Measurements from ENCODE around the gene ZBTB20.

The ZBTB20 gene

DNA sequence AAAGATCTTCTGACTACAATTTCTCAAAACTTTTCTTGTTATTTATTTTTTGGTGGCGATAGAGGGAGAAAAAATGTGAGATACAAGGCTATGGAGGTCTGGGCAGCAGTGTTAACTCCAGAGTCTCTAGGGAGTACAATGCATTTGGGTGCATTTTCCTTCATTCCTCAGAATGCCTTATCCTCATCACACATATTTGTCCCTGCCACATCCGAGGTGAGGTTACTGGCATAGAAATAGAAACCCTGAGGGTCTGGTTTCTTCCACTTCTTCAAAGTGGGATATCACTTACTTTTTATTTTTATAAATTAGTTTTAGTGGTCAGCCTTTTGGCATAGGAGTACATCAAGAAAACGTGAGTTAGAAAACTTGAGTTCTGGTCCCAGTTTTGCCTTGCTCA, 702.9 kb downstream of the ZBTB20 start:
- DNase-seq (ENCODE audit: low spot score), result no peak

DNA sequence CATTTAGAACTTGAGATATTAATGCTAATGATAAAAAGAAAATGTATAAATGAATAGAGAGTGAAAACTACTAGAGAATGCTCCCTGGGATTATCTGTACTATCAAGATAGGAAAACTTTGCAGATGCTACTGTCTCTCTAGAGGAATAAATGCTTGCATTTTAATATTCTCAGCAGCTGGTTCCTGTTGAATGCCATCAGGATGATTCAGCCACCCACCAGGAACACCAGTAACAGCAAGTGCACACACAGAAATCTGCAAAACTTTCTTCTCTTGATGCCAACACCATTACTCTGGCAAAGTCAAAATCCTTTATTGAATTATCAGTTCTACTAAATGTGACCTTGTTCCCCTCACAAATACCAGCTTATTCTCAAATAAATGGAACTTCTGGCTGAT, 704.8 kb downstream of the ZBTB20 start:
- no peak for DNase-seq (ENCODE audit: low spot score)

DNA sequence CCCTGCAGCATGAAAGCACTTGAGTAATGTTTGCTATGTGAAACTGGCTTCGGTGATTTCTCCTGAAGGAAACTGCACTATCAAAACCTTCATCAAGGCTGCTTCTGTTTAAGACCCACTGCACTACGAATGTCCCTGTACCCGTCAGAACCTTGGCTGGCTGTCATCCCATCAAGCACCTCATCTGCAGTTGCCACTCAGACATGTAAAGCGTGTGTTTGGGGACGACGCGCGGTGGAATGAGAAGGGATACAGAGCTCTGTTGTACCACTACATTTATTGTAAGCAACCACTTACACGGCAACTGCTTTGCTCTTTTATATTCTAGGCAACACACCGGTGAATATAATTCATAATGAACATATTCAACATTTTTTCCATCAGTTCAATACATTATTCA, 705.7 kb downstream of the ZBTB20 start:
- no peak for DNase-seq (ENCODE audit: low spot score)

DNA sequence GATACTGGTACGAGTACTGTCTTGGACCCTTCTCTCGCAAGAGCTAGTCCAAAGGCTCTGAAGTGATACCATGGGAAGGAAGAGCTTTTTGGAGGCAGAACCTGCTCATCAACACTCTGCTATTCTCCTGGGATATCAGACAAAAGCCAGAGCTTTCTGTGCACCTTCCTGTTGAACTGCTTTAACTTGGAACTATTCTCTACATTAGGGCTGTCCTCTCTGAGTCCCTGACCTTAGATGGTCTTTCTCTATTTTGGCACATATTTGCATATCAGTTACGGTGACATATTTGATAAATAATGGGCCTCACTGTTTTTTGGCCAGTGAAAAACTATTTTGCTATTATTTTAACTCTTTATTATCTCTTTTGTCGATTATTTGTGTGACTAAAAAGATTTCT, 706.4 kb downstream of the ZBTB20 start:
- DNase-seq (ENCODE audit: low spot score), result no peak

DNA sequence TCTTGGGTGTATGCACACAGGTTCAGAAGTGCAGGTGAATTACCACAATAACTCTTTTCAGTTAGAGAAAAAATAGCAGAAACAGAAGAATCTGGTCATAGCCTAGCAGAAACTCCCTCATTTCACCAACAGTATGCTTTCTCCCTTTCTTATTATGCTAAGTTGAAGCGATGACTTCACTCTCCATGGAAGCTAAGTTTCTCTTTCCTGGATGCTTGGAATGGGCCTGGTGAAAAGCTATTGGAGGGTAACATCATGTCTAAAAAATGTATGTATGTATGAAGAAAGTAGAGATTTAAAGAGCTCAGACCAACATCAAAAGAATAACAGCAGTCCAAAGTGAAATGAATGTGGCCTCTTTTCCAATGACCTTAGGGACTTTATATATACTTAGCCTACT, 707.8 kb downstream of the ZBTB20 start:
- DNase-seq (ENCODE audit: low spot score), result no peak

DNA sequence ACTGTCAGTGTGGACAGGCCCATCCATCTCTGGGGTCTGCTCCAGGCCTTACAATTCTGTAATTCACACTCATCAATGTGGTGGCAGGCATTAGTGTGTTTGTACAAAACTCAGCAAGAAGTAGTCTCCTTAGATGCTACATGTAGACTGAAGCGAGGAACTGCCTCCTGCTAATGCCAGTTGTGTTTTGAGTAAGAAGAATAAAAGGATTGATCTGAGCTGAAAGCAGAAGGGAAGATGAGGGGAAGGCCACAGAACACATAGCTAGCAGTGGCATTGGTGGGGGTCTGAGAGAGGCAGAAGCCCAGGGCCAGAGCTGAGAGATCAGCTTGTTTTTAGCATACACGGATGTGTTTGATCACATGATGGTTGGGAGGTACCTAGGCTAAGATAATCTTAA, 709.2 kb downstream of the ZBTB20 start:
- DNase-seq (ENCODE audit: low spot score), result no peak

DNA sequence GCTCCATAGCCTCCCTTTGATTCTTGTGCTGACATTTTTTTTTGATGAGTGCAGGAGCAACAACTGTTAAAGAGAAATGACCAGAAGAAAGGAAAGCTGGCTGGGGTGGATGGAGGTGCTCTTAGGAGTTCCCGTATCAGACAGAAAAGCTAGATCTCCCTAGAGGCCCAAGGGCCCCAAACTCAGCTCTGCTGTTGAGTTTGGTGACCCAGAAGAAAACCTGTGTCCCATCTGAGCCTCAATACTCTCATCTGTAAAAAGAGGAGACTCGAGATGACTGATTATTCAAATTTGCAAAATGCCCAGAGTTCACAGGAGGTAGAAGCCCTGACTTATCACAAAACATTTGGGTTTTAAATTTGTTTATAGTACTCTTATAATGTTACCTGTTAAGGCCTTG, 710.9 kb downstream of the ZBTB20 start:
- no peak for DNase-seq (ENCODE audit: low spot score)

DNA sequence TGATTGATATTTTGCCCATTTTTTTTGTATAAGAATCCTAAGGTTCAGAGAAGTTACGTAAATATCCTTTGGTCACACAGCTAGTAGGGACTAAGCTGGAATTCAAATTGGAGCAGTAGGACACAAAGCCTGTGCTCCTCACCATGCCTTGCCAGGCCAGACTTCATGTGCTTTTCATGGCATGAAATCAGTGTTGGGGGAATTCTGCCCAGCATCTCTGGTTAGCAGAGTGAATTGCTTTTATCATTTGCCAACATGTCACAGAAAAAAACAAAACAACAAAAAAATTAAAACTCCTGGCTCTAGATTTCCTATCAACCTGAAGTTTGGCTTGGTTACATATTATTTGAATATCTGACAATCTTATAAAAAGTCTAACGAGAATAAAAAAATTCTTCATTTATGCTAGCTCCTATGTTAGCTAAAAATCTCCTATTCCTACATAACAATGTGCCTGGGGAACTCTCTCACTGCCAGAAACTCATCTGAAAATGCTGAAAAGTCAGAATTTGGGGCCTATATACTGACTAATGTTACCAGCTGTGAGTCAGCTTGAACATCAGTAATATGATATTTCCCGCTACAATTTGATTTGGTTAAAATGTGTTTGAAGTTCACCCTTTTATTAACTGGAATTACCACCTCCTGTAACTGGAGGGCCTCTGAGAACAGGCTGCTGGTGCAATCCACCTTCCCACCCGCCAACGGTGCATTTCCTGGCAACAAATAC, 711.5 kb downstream of the ZBTB20 start:
- DNase-seq (ENCODE audit: low spot score), result no peak

DNA sequence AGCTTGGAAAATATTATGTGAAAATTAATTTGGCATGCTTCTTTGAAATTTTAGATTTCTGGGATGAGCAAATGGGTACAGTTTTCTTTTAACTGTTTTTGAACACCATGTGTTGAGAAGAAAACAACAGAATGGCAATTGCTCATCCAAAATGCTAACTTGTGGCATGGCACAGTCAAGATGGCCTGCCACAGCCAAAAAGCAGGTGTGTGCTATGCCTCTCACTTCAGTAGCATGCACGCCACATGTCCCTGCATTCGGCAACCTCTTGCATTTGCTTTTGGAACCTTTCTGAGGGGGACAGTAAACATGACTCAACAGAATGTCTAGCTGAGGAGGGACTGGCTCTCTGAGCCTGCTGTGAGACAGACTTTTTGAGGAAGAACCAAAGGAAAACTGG, 714.8 kb downstream of the ZBTB20 start:
- DNase-seq (ENCODE audit: low spot score), result no peak

DNA sequence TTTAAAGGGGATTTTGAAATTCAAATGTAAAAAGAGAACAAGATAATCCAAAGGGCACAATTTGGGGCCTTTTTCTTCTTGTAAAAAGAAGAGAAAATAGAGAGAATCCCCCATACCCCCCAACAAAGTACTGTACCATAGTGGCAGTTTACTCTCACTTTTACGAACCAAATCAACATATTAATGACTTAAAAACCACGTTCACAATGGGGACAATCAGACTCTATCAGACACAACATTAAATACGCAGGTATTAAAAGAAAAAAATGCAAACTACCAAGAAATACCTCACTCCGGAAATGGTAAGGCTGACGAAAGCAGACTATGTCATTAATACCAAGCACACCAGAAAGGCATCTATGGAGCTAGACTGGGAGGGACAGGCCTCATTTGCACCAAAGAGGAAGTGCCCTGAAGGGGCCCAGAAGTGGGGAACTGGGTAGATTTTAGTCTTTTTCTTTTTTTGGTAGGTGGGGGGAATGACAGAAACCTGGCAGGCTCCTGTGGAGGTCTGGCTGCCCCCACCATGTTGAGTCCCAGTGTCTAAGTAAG, 719.0 kb downstream of the ZBTB20 start:
- no peak for DNase-seq (ENCODE audit: low spot score)

DNA sequence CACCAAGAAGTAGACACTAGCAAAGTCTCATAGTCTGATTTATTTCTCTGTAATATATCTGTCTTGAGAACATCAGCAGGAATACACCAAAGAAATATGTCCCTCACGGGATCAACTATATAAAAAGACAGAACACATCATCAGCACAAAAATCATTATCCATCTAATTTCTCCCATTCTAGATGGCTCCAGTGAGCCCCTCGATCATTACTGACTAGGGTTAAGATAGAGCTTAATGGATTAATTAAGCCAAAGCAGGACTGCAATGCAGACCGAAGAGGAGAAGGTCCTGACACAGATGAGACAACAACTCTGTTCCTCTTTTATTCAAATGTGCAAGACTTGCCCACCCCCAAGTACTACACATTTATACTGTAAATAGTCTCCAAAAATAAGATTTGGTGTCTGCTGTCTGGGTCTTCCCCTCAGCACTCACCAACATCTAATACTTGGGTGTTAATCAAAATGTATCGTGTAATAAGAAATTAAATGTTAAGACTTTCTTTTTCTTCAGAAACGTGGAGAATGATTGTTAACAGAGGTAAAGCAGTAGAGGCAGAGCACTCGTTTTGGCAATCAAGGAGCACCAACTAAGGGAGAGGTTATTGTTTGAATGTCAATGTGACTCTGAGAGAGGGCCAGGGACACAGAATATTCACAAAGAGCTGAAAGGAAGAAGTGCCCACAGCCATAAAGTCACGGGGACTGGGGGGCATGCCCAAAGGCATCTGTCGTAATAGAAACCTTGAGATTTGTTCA, 719.6 kb downstream of the ZBTB20 start:
- no peak for DNase-seq (ENCODE audit: low spot score)

DNA sequence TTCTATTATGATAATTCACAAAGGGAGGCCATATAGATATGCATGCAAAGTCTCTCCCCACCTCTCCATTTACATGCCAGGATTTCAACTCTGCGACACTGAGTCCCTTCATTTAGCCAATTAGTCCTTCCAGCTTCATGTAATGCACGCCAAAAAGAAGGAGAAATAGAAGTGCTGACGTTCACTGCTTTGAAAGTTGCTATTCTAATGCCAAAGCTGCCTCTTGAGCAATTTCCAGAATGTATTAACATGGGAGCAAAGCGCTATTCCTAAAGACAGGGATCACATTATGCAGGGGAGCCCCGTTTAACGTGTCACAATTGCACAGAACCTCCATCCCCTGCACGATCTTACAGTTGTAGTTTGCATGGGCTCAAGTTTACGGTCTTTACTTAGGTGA, 722.8 kb downstream of the ZBTB20 start:
- DNase-seq (ENCODE audit: low spot score), result no peak

DNA sequence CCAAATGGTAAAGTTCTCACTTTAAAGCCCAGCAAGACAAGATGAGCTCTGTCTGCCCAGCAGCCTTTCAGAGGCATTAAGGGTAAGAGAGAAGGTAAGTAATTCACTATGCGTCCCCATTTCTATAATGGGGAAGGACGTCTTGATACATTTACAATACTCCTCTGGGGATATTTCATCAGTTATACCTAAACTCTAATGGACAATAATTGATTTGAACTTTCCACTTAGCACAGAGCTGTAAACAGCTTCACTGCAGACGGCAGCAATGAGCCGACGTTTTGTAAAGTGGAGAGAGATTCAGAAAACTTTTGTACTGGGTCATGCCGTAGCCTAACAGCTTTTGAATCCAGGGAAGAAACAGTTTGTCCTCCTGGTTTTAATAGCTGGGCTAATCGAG, 725.9 kb downstream of the ZBTB20 start:
- DNase-seq (ENCODE audit: low spot score), result no peak

DNA sequence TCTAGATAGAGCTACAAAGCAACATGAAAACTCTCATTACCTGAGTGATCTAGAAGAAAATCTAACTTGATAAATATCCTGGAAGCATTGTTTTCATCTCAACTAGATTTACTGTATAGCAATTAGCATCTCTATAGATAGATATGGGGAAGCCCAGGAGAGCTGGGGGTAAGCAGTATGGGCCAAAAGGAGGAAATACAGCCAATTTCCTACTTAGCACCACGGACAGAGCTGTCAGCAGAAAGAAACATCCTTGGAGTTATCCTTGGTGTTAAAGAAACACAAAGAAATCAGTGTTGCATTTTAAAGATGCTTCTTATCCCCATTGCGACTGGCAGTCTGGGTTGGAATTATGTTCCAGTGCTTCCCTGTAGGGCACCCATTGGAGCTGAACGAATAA, 727.0 kb downstream of the ZBTB20 start:
- no peak for DNase-seq (ENCODE audit: low spot score)

DNA sequence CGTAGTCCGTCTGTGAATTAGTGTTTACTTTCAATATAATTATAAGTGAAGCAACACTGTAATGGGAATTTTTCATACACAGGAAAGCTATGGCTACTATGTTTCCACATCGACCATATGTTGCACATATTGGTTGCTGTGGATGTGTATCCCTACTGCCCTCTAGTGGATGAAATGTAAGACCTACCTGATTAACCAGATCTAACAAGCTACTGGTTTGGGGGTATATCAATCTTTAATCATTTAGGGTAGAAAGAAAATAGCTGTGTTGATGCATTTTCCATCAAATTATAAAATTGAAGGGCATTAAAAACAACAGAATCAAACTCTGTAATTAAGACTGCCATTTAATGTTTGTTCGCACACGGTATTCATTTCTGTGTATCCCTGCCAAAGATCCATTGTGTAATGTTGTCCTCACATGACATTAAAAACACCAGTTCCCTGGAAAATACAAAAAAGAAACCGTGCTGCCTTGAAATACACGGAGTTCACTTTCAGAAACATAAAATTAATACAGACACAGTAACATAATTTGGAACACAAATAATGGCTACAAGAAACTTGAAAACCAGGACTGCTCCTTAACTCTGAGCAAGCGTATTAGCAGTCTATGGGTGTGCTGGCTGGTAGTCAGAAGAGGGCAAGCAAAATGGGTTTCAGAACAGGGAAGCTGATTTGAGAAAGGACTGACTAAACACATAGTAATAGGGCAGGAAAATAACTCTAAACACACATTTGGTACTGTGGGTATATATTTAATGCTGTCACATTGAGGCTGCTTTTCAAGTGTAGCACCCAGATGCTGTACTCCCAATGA, 728.2 kb downstream of the ZBTB20 start:
- DNase-seq (ENCODE audit: low spot score), result peak; percentile 74

DNA sequence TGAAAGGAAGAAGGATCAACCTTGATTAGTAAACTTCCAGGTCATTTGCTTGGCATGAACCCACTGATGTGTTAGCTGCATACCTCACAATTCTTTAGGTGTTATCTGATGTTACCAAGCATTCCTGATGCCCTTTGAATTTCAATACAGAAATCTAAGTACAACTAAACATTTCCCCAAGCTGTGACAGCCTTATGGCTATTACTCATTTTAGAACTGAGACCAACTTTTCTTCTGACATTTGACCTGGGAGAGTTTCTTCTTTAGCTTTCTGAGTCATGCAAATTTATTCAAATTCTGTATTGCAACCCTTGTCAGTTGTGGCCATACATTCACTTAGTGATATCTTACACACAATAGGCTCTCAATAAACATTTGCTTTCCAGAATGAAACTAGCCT, 729.0 kb downstream of the ZBTB20 start:
- no peak for DNase-seq (ENCODE audit: low spot score)

DNA sequence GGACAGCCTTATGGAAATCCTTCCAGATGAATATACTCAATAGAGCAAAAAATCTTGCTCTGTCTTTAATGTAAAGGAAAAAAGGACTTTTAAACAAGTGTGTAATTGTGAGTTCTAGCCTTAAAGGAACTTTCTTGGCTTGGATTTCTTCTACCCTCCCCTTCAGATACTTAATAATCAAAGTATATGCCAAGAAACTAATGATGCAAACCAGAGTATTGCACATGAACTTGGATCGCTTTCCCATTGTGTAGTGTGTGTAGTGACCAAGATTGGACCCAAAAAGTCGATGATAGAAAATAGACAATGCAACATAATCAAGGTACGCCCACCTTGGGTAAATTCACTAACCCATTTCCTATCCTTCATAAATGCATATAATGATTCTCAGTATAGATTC, 729.4 kb downstream of the ZBTB20 start:
- DNase-seq (ENCODE audit: low spot score), result no peak

DNA sequence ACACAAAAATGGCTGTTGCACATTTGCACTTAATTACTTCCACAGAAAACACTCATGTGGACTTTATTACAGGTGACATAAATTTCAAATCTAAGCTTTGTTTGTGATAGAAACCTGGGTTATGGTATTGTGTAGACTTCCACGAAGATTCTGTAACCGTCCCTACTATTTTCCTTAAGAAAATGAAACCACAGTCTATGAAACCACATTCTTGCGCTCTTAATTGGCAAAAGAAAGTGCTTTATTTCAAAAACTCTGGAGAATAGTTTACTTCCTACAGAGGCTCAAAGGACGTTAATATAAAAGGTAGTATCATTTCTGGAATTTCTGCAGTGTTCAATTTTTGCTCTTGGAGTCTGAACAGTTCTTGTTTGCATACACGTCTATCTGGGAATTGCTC, 729.8 kb downstream of the ZBTB20 start:
- no peak for DNase-seq (ENCODE audit: low spot score)

DNA sequence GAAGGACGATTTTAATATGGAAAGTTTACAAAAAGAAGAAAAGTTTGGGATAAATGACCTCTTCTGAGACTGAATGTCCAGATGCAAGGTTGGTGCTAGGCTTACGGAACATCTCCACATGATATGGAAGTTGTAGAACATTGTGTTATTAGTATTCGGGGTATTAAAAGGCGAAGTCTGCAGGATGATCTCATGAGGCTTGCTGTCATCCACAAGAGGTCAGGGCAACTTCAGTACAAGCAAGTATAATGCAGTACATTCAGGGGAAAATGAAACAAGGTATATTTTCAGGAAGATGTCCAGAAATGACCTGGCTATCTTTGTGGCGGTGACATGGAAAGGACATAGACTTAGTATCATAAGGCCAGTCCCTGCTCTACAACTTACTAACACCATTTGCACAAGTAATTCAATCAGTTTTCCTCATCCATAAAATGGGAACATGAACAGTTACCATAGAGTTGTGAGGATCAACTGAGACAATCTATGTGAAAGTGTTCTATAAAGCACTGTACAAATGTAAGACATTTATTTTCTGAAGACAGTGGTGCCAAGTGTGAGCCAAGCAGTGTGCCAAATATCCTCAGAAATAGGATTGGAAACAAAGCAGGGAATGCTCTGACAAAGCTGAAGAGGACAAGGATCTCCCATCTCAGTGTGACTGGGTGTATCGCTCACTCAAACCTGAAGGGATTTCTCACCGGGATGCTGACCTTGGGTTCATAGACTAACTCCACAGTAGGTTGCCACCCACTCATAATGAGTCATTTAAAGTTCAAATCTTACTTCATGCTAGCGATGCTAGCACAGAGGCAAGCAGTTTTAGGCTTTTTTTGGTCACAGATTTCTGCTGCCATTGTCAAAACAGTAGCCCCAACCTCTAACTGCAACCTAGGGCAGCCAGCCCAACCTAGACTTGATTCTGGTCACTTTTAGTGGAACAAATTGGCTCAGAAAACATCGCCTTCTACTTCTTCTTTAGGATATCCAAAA, 735.0 kb downstream of the ZBTB20 start:
- DNase-seq (ENCODE audit: low spot score), result no peak

DNA sequence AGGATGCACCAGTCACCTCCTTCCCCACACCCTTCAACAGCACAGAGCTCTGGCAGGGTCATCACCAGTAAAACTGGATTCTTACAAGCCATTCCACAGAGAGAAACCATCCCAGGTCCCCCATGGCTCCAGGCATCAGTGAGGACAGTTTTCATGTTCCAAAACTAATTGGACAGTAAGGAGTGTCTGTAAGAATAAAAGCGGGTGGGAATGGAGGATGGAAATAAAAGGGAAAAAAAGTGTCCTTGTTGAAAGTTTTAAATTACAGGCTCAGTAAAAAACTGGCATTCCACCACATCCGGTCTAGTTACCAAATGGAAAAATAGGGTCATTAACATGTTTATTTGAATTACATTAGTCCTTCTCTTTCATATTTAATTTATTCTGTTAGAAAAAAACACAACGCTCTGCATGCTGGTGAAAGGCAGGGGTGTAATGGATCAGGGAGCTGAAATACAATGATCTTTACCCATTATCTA, 735.9 kb downstream of the ZBTB20 start:
- no peak for DNase-seq (ENCODE audit: low spot score)

Data from CD4-positive, alpha-beta T cell treated with Interleukin-2 at 100 ng/mL for 4 hours (primary cell).